H1 (cell line): ENCODE data around the gene CHPF2. TPM values are rescaled to one million over a fixed set of nuclear protein-coding genes. Genes with fewer than 3 reads are reported as not detected.

Experiments used
- CTCF ChIA-PET: fragments of 300-600 bp; sonication (Branson Sonifier 250); formaldehyde crosslinking; loops from one replicate; lab custom pipeline; 2021; ENCODE audit not compliant: partially characterized antibody; lab: Charles Lee
- POLR2A ChIA-PET: fragments of 300-600 bp; sonication (Branson Sonifier 250); formaldehyde crosslinking; loops from one replicate; lab custom pipeline; 2021; ENCODE audit warnings: inconsistent platforms; ENCODE audit not compliant: partially characterized antibody; lab: Charles Lee
- DNase-seq, 2 experiments: peaks; one replicate each; pipeline versions ENCODE4 v3.0.0 to v3.0.0-alpha.2; 2010 to 2022; ENCODE audit warnings: low spot score in 2 of 2, low read depth in 1 of 2, mixed read lengths in 1 of 2
- FAIRE-seq: peaks from 2 replicates; lab custom pipeline; 2011; peaks lifted over from hg19 to GRCh38; lab: Jason Lieb, UNC
- H2AFZ ChIP-seq: 2 replicates; pipeline ENCODE4 v1.8.1; 2012; ENCODE audit warnings: low read length, inconsistent platforms
- H2AK5ac ChIP-seq: 2 replicates; pipeline ENCODE4 v1.6.1; 2013; ENCODE audit warnings: low read depth, low read length
- H2BK120ac ChIP-seq: replicated peaks from 2 replicates; pipeline ENCODE3; 2013; ENCODE audit warnings: low read depth, low read length, inconsistent platforms
- H2BK12ac ChIP-seq: 2 replicates; pipeline ENCODE4 v1.6.1; 2013; ENCODE audit warnings: low read depth, low read length
- H2BK15ac ChIP-seq: 2 replicates; pipeline ENCODE4 v1.6.1; 2013; ENCODE audit warnings: low read length
- H2BK20ac ChIP-seq: 2 replicates; pipeline ENCODE4 v1.6.1; 2013; ENCODE audit warnings: low read length
- H2BK5ac ChIP-seq: 2 replicates; pipeline ENCODE4 v1.6.1; 2013; ENCODE audit warnings: low read depth, low read length
- H3K14ac ChIP-seq: 2 replicates; pipeline ENCODE4 v1.6.1; 2013; ENCODE audit warnings: inconsistent platforms; ENCODE audit not compliant: insufficient read length
- H3K18ac ChIP-seq: 2 replicates; pipeline ENCODE4 v1.6.1; 2013; ENCODE audit warnings: low read length; ENCODE audit errors: extremely low read depth
- H3K23ac ChIP-seq: 2 replicates; pipeline ENCODE4 v1.6.1; 2013; ENCODE audit warnings: inconsistent platforms; ENCODE audit not compliant: insufficient read length
- H3K23me2 ChIP-seq: 2 replicates; pipeline ENCODE4 v1.6.1; 2013; ENCODE audit warnings: low read depth, low read length
- H3K27ac ChIP-seq: 2 replicates; pipeline ENCODE4 v1.6.1; 2011; ENCODE audit warnings: low read depth, low read length, inconsistent platforms
- H3K27me3 ChIP-seq, 4 experiments: replicated peaks in 1 of 4; 1 replicate in 1 of 4; 2 replicates in 3 of 4; pipeline versions ENCODE4 v1.6.1 to v1.8.1; 2011 to 2013; ENCODE audit warnings: low read length in 3 of 4, mild to moderate bottlenecking in 3 of 4, inconsistent platforms in 2 of 4, mixed read lengths in 2 of 4, moderate library complexity in 1 of 4; ENCODE audit not compliant: control insufficient read depth in 3 of 4, insufficient read depth in 3 of 4; ENCODE audit errors: extremely low read depth in 1 of 4
- H3K36me3 ChIP-seq, 4 experiments: 2 replicates each; pipeline versions ENCODE4 v1.6.1 to v1.8.1; 2011 to 2013; ENCODE audit warnings: mild to moderate bottlenecking in 4 of 4, low read length in 3 of 4, moderate library complexity in 2 of 4, control low read depth in 1 of 4, inconsistent platforms in 1 of 4; ENCODE audit not compliant: insufficient read depth in 4 of 4, control insufficient read depth in 2 of 4
- H3K4ac ChIP-seq: replicated peaks from 2 replicates; pipeline ENCODE3; 2013; ENCODE audit warnings: low read length, low read depth, mixed read lengths, inconsistent platforms; ENCODE audit not compliant: insufficient read length
- H3K4me1 ChIP-seq, 4 experiments: replicated peaks in 1 of 4; 1 replicate in 1 of 4; 2 replicates in 3 of 4; pipeline versions ENCODE4 v1.6.1 to v1.8.1; 2011 to 2013; ENCODE audit warnings: low read length in 3 of 4, inconsistent platforms in 2 of 4, mixed read lengths in 1 of 4; ENCODE audit not compliant: insufficient read depth in 4 of 4, control insufficient read depth in 3 of 4
- H3K4me2 ChIP-seq, 2 experiments: 2 replicates each; pipeline versions ENCODE4 v1.6.1 to v1.8.1; 2011 to 2013; ENCODE audit warnings: low read depth in 2 of 2, low read length in 2 of 2, control low read depth in 1 of 2, inconsistent platforms in 1 of 2, mild to moderate bottlenecking in 1 of 2; ENCODE audit not compliant: insufficient read depth in 1 of 2
- H3K4me3 ChIP-seq, 4 experiments: fragments of 200-600, 300-600 bp in 1 of 4; sonication (generic), shearing (Covaris generic), sonication (Bioruptor Twin) in 1 of 4; 2 replicates each; pipeline versions ENCODE4 v1.5.1 to v1.8.1; 2011 to 2016; ENCODE audit warnings: low read length in 4 of 4, low read depth in 3 of 4, control low read depth in 2 of 4, inconsistent platforms in 2 of 4, mild to moderate bottlenecking in 2 of 4, mixed read lengths in 1 of 4, moderate library complexity in 1 of 4; ENCODE audit not compliant: insufficient read depth in 2 of 4; ENCODE audit errors: extremely low read depth in 1 of 4
- H3K56ac ChIP-seq: replicated peaks from 2 replicates; pipeline ENCODE3; 2013; ENCODE audit warnings: low read depth, mild to moderate bottlenecking, mixed read lengths, low read length, inconsistent platforms; ENCODE audit not compliant: insufficient read length
- H3K79me1 ChIP-seq: 2 replicates; pipeline ENCODE4 v1.6.1; 2013; ENCODE audit warnings: low read depth, low read length, control low read depth
- H3K79me2 ChIP-seq, 2 experiments: 2 replicates each; pipeline versions ENCODE4 v1.6.1 to v1.8.1; 2012 to 2013; ENCODE audit warnings: low read length in 2 of 2, mild to moderate bottlenecking in 2 of 2, inconsistent platforms in 1 of 2; ENCODE audit not compliant: insufficient read depth in 2 of 2, control insufficient read depth in 1 of 2
- H3K9ac ChIP-seq, 4 experiments: replicated peaks in 1 of 4; 1 replicate in 1 of 4; 2 replicates in 3 of 4; pipeline versions ENCODE4 v1.6.1 to v1.8.1; 2011 to 2013; ENCODE audit warnings: low read depth in 3 of 4, low read length in 3 of 4, control low read depth in 2 of 4, mild to moderate bottlenecking in 2 of 4, moderate library complexity in 2 of 4, inconsistent platforms in 1 of 4; ENCODE audit errors: extremely low read depth in 1 of 4
- H3K9me3 ChIP-seq, 2 experiments: 2 replicates each; pipeline versions ENCODE4 v1.6.1 to v1.8.1; 2012 to 2013; ENCODE audit warnings: mild to moderate bottlenecking in 2 of 2, moderate library complexity in 2 of 2, control low read depth in 1 of 2, inconsistent platforms in 1 of 2, low read depth in 1 of 2, low read length in 1 of 2, mixed read lengths in 1 of 2; ENCODE audit not compliant: insufficient read depth in 2 of 2
- H4K20me1 ChIP-seq, 2 experiments: replicated peaks in 1 of 2; 2 replicates each; pipeline versions ENCODE3 to v1.8.1; 2011 to 2013; ENCODE audit warnings: inconsistent platforms in 2 of 2, low read length in 2 of 2, mild to moderate bottlenecking in 1 of 2; ENCODE audit not compliant: insufficient read depth in 2 of 2, control insufficient read depth in 1 of 2
- H4K5ac ChIP-seq: 2 replicates; pipeline ENCODE4 v1.6.1; 2013; ENCODE audit warnings: low read length, low read depth, mixed read lengths, inconsistent platforms; ENCODE audit not compliant: insufficient read length
- H4K8ac ChIP-seq: 2 replicates; pipeline ENCODE4 v1.8.0; 2013; ENCODE audit warnings: mild to moderate bottlenecking, moderate library complexity, low read length, inconsistent platforms; ENCODE audit not compliant: insufficient read depth; ENCODE audit errors: extremely low read depth
- H4K91ac ChIP-seq: replicated peaks from 2 replicates; pipeline ENCODE3; 2013; ENCODE audit warnings: low read length, mixed read lengths, inconsistent platforms; ENCODE audit not compliant: insufficient read length
- CBX5 ChIP-seq: fragments of 300-800, 300-1000 bp; sonication (generic); IDR thresholded peaks from 2 replicates; pipeline ENCODE4 v1.7.1; 2016; ENCODE audit warnings: antibody characterized with exemption, low read length, low read depth
- CHD2 ChIP-seq: IDR thresholded peaks from 2 replicates; pipeline ENCODE4 v1.6.1; 2012; ENCODE audit warnings: low read length, improper control_type of control experiment
- EZH2 ChIP-seq: fragments of 200-600 bp; sonication (generic); IDR thresholded peaks from 2 replicates; pipeline ENCODE4 v1.7.1; 2012; ENCODE audit warnings: low read depth, mild to moderate bottlenecking, moderate library complexity, low read length, inconsistent platforms; ENCODE audit not compliant: severe bottlenecking
- FOSL1 ChIP-seq: IDR thresholded peaks from 2 replicates; pipeline ENCODE4 v1.6.1; 2011; ENCODE audit warnings: mild to moderate bottlenecking, low read depth, low read length, moderate library complexity; ENCODE audit not compliant: insufficient read depth
- POLR2A ChIP-seq, 2 experiments: IDR thresholded peaks; 1 replicate in 1 of 2; 2 replicates in 1 of 2; pipeline ENCODE4 v1.6.1; 2011; ENCODE audit warnings: low read depth in 2 of 2, low read length in 2 of 2, mild to moderate bottlenecking in 2 of 2; ENCODE audit errors: control extremely low read depth in 1 of 2
- RBBP5 ChIP-seq: IDR thresholded peaks from 2 replicates; pipeline ENCODE4 v1.7.1; 2012; ENCODE audit warnings: low read depth, mild to moderate bottlenecking, inconsistent platforms, low read length, moderate library complexity, borderline replicate concordance
- RXRA ChIP-seq: IDR thresholded peaks from 2 replicates; pipeline ENCODE4 v1.6.1; 2011; ENCODE audit warnings: low read depth, mild to moderate bottlenecking, low read length, moderate library complexity; ENCODE audit not compliant: insufficient read depth
- SP1 ChIP-seq: IDR thresholded peaks from 2 replicates; pipeline ENCODE4 v1.6.1; 2011; ENCODE audit warnings: low read depth, low read length
- SRF ChIP-seq: IDR thresholded peaks from 2 replicates; pipeline ENCODE4 v1.6.1; 2011; ENCODE audit warnings: mild to moderate bottlenecking, low read depth, low read length, moderate library complexity
- SUZ12 ChIP-seq: fragments of 200-600 bp; sonication (generic); IDR thresholded peaks from 2 replicates; pipeline ENCODE4 v1.6.1; 2012; ENCODE audit warnings: mild to moderate bottlenecking, inconsistent platforms, low read length, moderate library complexity, mixed read lengths
- TAF7 ChIP-seq: optimal IDR thresholded peaks from 2 replicates; pipeline ENCODE3; 2011; ENCODE audit warnings: low read depth, mild to moderate bottlenecking, inconsistent platforms, low read length, moderate library complexity, borderline replicate concordance
- TBP ChIP-seq: IDR thresholded peaks from 2 replicates; pipeline ENCODE4 v1.6.1; 2011; ENCODE audit warnings: low read depth, low read length, improper control_type of control experiment
- WGBS, 2 experiments: shearing (Covaris generic) in 1 of 2; methylation state at CpG; one replicate each; pipeline versions ENCODE4 v1.1.6 to v1.1.7; 2013 to 2015; ENCODE audit warnings: low lambda C conversion rate in 2 of 2, mixed read lengths in 2 of 2, inconsistent platforms in 1 of 2, low coverage in 1 of 2, missing lambda C conversion rate in 1 of 2; ENCODE audit not compliant: insufficient replicate concordance in 2 of 2, insufficient coverage in 1 of 2, insufficient read length in 1 of 2; ENCODE audit errors: extremely low coverage in 1 of 2, missing lambda C conversion rate in 1 of 2; 5-methylcytosine and 5-hydroxymethylcytosine counted together
- polyA plus RNA-seq, 7 experiments: library from polyadenylated mRNA; depleted of rRNA in 3 of 7; stranded (reverse) in 5 of 7; unstranded in 2 of 7; fragments of >200 nt in 5 of 7; fragments of 200-250 nt in 2 of 7; gene quantifications; 1 replicate in 5 of 7; 2 replicates in 1 of 7; 4 replicates in 1 of 7; pipeline versions ENCODE4 v1.2.1 to v1.2.3, GENCODE V29; 2011 to 2013; ENCODE audit warnings: missing spikeins in 2 of 7, mixed read lengths in 2 of 7
- total RNA-seq: library from RNA; stranded (reverse); fragmentation: NEBNext Ultra II Directional; extraction: Animal tissue kit (Norgen Biotek cat#: 25700); gene quantifications from 2 replicates; pipeline ENCODE4 v1.2.1, GENCODE V29; 2021

Gene CHPF2
- total and polyA plus RNA-seq, 2 of the 8 experiments (the other 6 are each of a cell fraction or from before 2014, with no cell fraction given) = 14.4 to 20.6 TPM

DNA sequence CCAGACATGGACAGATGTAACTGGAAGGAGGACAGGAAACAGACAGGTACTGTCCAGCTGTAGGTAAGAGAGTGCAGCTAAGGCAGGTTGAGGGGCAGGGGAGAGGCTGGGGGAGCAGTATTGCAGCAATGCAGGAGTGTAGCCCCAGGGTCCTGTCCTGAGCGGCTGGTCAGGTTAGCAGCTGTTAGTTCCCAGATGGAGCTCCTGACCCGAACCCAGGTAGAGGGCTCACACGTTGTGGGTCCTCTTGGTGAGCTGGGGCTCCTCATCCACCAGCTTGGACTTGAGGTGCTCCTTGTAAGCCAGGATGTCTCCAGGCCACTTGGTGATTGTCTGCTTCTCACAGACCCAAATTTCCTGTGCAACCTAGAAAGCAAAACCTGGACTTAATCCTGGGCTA, 18.5 kb upstream of the CHPF2 start:
- H4K8ac ChIP-seq = no peak overlapping the region; the same call in 1 of the 2 replicates
- H4K91ac ChIP-seq = no peak overlapping the region
- ChIA-PET POLR2A (interaction anchor here (1.5 to 5.7 kb wide), 2 partner anchors 12 to 15 kb away, joined by 6 to 36 read pairs; partner anchors contain the start of gene ABCF2), CTCF (interaction anchor here (0.7 to 4.0 kb wide), 10 partner anchors 9 to 202 kb away, joined by 3 to 25 read pairs (median 4); partner anchors contain the start of gene GBX1)
- H3K36me3 ChIP-seq = peaks cover 27 to 63% (median 47%) of the 10 kb centered on the region in 4 experiments
- no peak for FAIRE-seq
- no peak overlapping the region for H2BK5ac ChIP-seq
- H3K79me2 ChIP-seq = no peaks in the 10 kb centered on the region
- no peak overlapping the region for H2AK5ac ChIP-seq
- no peak overlapping the region for H3K4me3 ChIP-seq
- H2BK12ac ChIP-seq = no peak overlapping the region
- H2BK120ac ChIP-seq = no peak overlapping the region
- H4K20me1 ChIP-seq = peaks cover 5 to 6% of the 10 kb centered on the region in 2 experiments
- H3K27ac ChIP-seq = no peak overlapping the region
- no peak overlapping the region for H3K18ac ChIP-seq
- H3K23ac ChIP-seq = no peak overlapping the region
- H3K4me2 ChIP-seq = no peak overlapping the region
- no peaks in the 10 kb centered on the region for H3K23me2 ChIP-seq
- WGBS, 2 experiments = 98% methylated on average over 3 of the region's 3 CpGs; no CpG with 5 or more reads in 1 of the 2 experiments
- peaks cover 0 to 6% (median 3%) of the 10 kb centered on the region in 4 experiments; a peak in 4 of 7 replicates for H3K4me1 ChIP-seq
- no peak overlapping the region for H4K5ac ChIP-seq
- no peak for DNase-seq
- H3K14ac ChIP-seq = no peak overlapping the region
- no peak overlapping the region for H3K56ac ChIP-seq
- H2BK20ac ChIP-seq = no peak overlapping the region
- no peaks in the 10 kb centered on the region for H3K27me3 ChIP-seq
- no peak overlapping the region for H3K4ac ChIP-seq
- no peaks in the 10 kb centered on the region for H3K79me1 ChIP-seq
- H3K9ac ChIP-seq = no peak overlapping the region
- H2BK15ac ChIP-seq = no peak overlapping the region
- H3K9me3 ChIP-seq = no peaks in the 10 kb centered on the region
- no peak overlapping the region for H2AFZ ChIP-seq
- no peak for TF ChIP-seq RBBP5
- no peak for TF ChIP-seq SP1
- TF ChIP-seq CHD2 = no peak
- no peak for TF ChIP-seq FOSL1
- TF ChIP-seq TAF7 = no peak
- TF ChIP-seq SUZ12 = no peak
- no peak for TF ChIP-seq SRF
- no peak for TF ChIP-seq EZH2
- no peak for TF ChIP-seq TBP
- no peak for TF ChIP-seq CBX5
- no peak for TF ChIP-seq RXRA
- no peak for TF ChIP-seq POLR2A (IDR thresholded peaks at IDR 0.05; ENCODE audit: control extremely low read depth in 1 of 2, low read depth in 2 of 2, low read length in 2 of 2)
